NCI-H82 (cell line): Measurements from ENCODE around the gene STOX2.
"Not testable (repeated sequence)": the region's sequence is repeated elsewhere in the genome, so short reads cannot be mapped to it uniquely, and the experiment has no call there.

Experiments
- DNase-seq: peaks from one replicate; lab custom pipeline; 2025; lab: John Stamatoyannopoulos, UW

STOX2 gene

GRCh38 chr4:184021389-184021788 is 116.3 kb downstream of the STOX2 start:
- no peak for DNase-seq

- no peak for DNase-seq
Observed at GRCh38 chr4:184022679-184023383, 117.7 kb downstream of the STOX2 start.

DNA sequence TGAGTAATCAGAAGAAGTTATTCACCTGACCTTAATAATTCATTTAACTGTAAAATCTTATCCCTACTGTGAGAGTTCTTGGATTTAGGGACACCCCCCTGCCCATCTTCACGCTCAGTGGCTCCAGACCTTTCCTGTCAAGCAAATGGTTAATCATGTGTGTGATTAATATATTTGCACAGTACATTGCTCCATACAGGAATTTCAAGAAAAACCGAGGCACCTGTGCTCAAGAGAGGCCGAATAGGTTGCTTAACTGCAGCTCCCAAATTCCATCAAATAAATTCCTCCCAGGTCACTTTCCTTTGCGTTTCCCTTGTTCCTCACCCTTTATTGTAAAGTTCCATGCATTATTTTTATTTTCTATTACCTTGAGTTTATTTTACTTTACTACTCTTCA is 119.5 kb downstream of the STOX2 start:
- no peak for DNase-seq

DNA sequence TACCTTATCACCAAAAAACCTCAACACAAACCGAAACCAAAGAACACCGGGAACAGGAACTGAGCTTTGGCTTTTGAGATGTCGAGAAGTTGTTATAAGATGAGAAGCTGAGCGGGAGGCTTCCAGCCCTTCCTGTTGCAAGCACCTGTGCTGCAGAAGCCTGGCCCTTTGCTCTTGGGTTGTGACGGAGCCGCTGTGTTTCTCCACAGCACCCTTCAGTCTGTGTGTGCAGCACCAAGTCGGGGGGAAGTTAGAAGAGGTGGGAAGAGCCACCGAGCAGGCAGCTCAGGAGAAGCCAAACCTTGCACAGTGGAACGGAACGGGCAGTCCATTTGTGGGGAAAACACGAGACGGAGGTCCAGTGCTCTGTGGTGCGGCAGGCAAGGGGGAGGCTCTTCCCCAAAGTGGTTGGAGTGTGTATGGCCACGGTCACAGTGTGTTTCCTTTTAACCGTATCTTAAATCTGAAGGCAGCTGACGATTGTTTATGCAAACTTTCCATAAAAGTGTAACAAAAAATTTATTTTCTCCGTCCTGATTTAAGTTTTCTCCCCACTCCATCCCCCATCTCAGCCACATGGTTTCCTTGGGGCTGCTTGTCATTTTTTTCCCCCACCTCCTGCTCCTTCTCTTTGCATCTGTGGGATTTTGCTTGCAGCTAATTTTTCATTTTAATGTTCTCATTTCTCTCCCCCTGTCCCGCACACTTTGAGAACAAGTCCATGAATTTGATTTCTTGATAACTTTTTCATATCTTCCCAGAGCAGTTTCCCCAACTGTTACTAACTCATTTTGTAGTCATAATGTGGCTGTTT is 123.7 kb downstream of the STOX2 start:
- no peak for DNase-seq

DNA sequence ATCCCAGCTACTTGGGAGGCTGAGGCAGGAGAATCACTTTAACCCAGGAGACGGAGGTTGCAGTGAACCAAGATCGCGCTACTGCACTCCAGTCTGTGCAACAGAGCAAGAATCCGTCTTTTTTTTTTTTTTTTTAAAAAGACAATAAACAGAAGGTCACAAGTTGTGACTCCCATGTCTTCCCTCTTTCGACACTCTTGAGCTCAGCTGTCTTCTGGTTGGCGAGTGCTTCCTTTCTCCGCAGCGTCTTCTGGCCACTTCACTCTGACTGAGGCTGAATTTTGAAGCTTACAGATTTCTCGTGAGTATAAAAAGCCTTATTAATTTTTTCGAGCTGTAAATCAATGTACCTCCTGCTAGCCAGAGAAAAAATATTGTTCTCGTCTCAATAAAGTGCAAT is 124.9 kb downstream of the STOX2 start:
- no peak for DNase-seq

DNA sequence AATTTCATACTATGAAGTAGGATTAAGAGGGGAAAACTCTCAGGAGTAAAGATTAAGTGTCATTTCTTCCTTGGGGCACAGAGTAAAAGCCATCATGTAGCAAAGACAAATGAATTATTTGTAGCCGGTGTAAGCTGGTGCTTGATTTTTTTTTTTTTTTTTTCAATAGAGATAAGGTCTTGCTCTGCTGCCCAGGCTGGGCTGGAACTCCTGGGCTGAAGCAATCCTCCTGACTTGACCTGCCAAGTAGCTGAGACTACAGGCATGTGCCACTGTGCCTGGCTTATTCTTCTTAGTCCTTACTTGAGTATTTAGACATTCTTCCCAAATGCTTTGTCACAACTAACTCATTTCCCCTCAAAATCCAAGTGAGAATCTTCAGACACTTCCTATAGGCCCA is 125.7 kb downstream of the STOX2 start:
- DNase-seq, result no peak

- no peak for DNase-seq
Observed at GRCh38 chr4:184032091-184032490, 127.0 kb downstream of the STOX2 start.

DNA sequence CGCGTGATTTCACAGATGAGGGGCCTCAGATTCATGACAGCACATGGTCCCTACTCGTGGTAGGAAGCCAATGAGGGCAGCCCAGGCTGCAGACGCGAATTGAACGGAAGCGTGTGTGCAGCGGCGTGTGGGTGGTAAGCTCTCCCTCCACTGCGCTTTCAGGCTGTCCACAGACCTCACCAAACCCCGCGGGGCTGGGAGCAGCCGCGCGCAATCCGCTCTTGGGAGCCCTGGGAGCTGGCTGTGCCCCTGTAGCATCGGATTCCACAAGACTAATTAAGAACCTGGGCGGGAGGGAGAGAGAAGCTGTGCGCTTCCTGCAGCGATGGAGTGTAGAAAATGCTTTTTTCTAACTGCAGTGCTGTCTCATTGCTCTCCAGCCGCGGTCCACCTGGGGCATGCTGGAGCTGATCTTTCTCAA is 134.9 kb downstream of the STOX2 start:
- DNase-seq, result no peak

- no peak for DNase-seq
Observed at GRCh38 chr4:184041156-184041555, 136.0 kb downstream of the STOX2 start.

GRCh38 chr4:184046148-184046547 is 141.0 kb downstream of the STOX2 start:
- DNase-seq, result no peak

DNA sequence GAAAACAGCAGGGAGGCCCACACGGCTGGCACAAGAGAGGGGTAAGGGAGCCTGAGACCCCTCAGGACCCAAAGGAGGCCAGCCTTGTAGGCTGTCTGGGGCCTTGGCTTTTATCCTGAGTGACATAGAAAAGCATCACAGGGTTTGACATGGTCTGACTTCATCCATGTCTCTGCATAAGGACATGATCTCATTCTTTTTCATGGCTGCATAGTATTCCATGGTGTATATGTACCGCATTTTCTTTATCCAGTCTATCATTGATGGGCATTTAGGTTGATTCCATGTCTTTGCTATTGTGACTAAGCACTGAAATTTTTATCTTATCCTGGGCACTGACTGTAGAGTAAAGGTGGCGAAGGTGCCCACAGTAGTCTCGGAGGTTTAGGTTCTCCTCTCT is 146.2 kb downstream of the STOX2 start:
- DNase-seq, result not testable (repeated sequence)

- DNase-seq, result no peak
Observed at GRCh38 chr4:184052616-184053015, 147.5 kb downstream of the STOX2 start.

DNA sequence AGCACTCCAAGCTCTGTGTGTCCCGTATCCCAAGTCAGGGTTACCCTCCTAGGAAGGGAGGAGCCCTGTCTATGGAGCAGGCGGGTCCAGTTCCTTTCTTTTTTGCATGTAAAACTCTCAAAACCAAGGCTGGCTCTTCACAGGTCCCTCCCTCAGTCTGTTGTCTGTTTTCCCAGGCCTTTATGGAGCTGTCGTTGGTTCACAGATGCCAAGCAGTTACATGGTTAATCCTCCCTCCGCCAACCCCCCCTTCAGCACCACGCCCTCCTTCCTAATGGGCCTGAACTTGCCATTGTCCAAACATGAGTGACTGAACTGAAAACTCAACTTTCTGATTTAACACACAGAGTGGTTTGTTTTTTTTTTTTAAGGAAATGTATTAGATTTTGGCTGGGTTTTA is 148.3 kb downstream of the STOX2 start:
- peak; percentile 59 for DNase-seq

DNA sequence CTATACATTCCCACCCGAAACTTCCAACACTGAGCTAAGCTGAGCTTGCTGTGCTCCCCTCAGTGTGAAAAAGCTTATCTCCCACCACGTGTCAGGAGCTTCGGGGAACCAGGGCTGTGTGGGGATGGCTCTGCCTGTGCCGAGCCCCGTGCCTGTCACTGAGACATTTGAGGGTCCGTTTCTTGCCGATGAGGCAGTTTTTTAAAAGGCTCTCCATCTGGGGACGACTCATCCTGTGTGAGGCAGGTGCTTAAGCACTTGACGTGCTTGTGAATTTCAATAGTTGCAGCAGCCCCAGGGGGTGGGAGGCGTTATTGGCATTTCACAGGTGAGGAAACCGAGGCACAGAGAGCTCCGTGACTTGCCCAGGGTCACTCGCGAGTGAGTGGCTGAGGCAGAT is 151.8 kb downstream of the STOX2 start:
- DNase-seq, result no peak

DNA sequence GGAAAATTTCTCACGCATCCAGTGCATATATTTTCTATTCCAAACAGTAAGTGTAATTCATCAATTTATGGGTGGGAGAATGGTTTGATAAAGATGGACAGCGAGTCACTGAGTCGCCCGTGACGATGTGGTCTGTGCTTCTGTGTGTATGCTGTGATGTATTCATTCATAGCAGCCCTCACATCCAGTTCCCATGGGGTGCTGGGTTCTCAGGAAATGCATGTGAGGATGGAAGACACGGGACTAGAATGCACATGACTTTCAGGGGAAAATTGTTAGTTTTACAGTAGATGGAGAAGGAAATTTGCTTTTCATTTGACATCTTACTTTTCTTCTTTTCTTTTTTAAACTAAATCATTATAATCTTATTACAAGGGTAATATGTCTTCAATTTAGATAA is 152.9 kb downstream of the STOX2 start:
- DNase-seq, result no peak

DNA sequence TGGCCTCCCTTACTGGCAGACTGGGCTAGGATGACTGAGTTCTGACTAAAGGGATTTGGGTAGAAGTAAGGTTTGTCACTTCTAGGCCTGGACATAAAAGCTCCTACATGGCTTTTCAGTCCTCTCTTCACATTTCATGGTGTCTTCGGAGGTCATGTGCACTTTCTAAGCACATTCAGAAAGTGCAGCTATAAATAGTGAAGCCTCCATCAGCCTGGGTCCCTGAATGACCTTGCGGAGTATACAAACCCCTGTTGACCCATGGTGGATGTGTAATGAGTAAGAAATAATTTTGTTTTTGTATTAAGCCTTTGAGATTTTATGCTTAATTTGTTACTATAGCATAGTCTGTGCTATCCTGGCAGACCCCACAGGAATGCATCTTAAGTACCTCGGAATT is 154.0 kb downstream of the STOX2 start:
- no peak for DNase-seq

DNA sequence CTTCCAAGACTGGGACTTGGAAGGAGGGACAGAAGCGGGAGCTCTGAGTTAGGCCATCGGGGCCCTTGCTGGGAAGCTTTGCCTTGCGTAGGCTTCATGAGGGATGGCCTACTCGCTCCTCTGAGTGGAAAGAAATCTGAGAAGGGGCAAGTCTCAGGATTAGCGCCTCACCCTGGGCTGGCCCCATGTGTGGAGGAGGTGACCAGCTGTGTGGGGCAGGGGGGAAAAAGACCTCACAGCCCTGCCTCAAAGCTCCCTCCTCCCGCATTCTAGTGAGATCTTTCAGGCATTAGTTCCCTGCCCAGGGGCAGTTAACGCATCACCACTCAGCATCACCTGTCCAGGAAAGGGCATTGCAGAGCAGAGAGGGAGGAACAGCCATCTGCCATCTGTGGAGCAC is 156.5 kb downstream of the STOX2 start:
- DNase-seq, result peak; percentile 34

- DNase-seq, result no peak
Observed at GRCh38 chr4:184062769-184063168, 157.7 kb downstream of the STOX2 start.

- no peak for DNase-seq
Observed at GRCh38 chr4:184064877-184065276, 159.8 kb downstream of the STOX2 start.

DNA sequence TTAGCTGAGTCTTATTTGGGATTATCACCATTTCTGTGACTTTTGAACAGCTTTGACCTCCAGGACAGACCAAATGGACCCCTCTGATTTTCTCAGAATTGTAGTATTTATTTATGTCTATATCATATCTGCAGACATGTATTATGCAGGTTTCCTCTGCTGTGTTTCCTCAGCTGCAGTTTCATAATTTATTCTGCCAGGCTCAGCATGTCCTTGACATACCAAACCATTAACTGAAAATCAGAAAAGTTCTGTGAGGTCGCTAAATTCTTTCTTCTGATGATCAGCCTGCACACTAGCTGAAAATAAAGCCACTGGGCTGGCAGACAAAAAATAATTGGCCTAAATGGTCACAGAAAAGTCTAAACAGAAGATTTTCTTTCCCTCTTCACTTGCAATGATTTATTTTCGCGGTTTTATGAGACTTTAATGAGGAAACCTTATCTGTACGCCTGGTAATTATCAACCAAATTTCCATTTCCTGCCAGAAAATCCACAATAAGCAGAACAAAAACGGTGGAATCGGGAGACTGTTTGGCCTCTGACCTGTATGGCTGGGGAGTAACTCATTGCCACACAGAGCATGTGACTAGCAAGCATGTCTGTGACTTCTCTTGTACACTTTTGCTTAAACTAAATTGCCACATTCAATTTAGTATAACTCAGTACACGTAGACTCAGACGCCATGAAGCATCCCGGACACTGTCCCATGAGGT is 161.6 kb downstream of the STOX2 start:
- DNase-seq, result no peak

DNA sequence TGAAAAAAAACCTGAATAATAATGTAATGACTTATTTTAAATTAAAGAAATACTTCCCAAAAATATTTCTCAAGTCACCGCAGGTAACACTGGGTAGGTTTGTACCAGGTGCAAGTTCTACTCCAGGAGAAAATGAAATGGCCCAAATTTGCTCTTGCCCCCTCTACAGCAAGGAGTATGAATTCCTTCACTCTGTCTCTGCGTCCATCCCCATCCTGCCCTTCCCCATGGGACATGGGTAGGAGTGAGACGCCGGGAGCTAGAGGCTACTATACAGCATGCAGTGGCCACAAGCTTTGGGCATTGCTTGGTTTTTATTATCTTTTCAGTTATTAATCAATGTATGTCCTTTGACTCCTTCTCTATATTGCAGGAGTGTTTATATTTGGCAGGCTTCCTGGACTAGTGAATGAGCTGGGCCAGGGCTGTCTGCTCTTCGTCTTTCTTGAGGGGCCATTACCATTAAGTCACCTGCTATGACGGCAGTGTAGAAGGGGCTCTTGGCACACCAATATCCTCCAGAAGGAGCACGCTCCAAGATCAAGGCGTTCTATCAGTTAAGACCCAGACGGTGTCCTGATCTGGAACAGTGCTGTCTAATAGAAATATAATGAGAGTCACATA is 162.9 kb downstream of the STOX2 start:
- DNase-seq, result no peak
